Kidney (tissue), 14 donors: ENCODE data around the gene LONP1. TPM values are rescaled to one million over a fixed set of nuclear protein-coding genes. Genes with fewer than 3 reads are reported as not detected.

Source experiments
- DNase-seq, 5 donors: peaks; one replicate each; pipeline ENCODE4 v3.0.0-alpha.2; 2013 to 2020
- FAIRE-seq: peaks from 2 replicates; lab custom pipeline; 2012; peaks lifted over from hg19 to GRCh38; lab: Jason Lieb, UNC
- H3K27ac ChIP-seq, 2 donors: one replicate each; pipeline ENCODE4 v1.7.0; 2013; ENCODE audit warnings: low read depth in 2 of 2, low read length in 2 of 2, inconsistent platforms in 1 of 2
- H3K27me3 ChIP-seq: one replicate; pipeline ENCODE4 v1.7.1; 2013; ENCODE audit warnings: low read length, inconsistent platforms; ENCODE audit not compliant: control insufficient read depth, insufficient read depth
- H3K36me3 ChIP-seq, 3 donors: one replicate each; pipeline versions ENCODE4 v1.7.0 to v1.7.1; 2013; ENCODE audit warnings: low read length in 3 of 3, control low read depth in 1 of 3, inconsistent platforms in 1 of 3; ENCODE audit not compliant: insufficient read depth in 3 of 3, control insufficient read depth in 2 of 3
- H3K4me1 ChIP-seq, 3 donors: one replicate each; pipeline versions ENCODE4 v1.7.0 to v1.7.1; 2013; ENCODE audit warnings: low read length in 3 of 3, inconsistent platforms in 1 of 3, low read depth in 1 of 3; ENCODE audit not compliant: control insufficient read depth in 2 of 3, insufficient read depth in 2 of 3
- H3K4me3 ChIP-seq, 3 donors: one replicate each; pipeline versions ENCODE4 v1.7.0 to v1.8.1; 2013; ENCODE audit warnings: low read length in 3 of 3, control low read depth in 1 of 3, inconsistent platforms in 1 of 3
- H3K9ac ChIP-seq, 3 donors: one replicate each; pipeline versions ENCODE4 v1.7.0 to v1.7.1; 2013; ENCODE audit warnings: low read length in 3 of 3, control low read depth in 1 of 3, inconsistent platforms in 1 of 3
- H3K9me3 ChIP-seq, 3 donors: one replicate each; pipeline versions ENCODE4 v1.7.0 to v1.7.1; 2013; ENCODE audit warnings: low read length in 3 of 3, control low read depth in 1 of 3, inconsistent platforms in 1 of 3; ENCODE audit not compliant: control insufficient read depth in 2 of 3, insufficient read depth in 1 of 3
- intact Hi-C: fragments of 100-400 bp; cut with DNase I; formaldehyde crosslinking; loops from one replicate; pipeline ENCODE4 v1.11.1; 2022
- polyA plus RNA-seq: library from polyadenylated mRNA; stranded (reverse); fragments of 350-450 nt; fragmentation: Illumina TruSeq; extraction: RNeasy Lipid Tissue Mini Kit (QIAGEN cat#74804); gene quantifications from one replicate; pipeline ENCODE4 v1.2.3, GENCODE V29; 2014; ENCODE audit warnings: low read depth, low replicate concordance; ENCODE audit not compliant: insufficient read depth
- total RNA-seq: library from RNA; stranded (reverse); fragmentation: NEBNext Ultra II Directional; extraction: Animal tissue kit (Norgen Biotek cat#: 25700); gene quantifications from one replicate; pipeline ENCODE4 v1.2.1, GENCODE V29; 2021
- TF ChIP-seq, protein P1 (sequence below): IDR thresholded peaks from 3 replicates; pipeline ENCODE4 v1.5.1; 2012; ENCODE audit warnings: mild to moderate bottlenecking, moderate library complexity, borderline replicate concordance; ENCODE audit not compliant: insufficient read depth; ENCODE audit errors: extremely low read depth
- donor health status: control.
- donor health status: control.
- donor health status: control.
- donor health status: control.
- donor health status: control.
- donor health status: DM: yes; HTN: yes; CAD: no.
- donor health status: Normal renal cell carcinoma (clear cell type).

The LONP1 gene
- total and polyA plus RNA-seq, 2 donors from 2014 or later, result 67.1 to 71.5 TPM

DNA sequence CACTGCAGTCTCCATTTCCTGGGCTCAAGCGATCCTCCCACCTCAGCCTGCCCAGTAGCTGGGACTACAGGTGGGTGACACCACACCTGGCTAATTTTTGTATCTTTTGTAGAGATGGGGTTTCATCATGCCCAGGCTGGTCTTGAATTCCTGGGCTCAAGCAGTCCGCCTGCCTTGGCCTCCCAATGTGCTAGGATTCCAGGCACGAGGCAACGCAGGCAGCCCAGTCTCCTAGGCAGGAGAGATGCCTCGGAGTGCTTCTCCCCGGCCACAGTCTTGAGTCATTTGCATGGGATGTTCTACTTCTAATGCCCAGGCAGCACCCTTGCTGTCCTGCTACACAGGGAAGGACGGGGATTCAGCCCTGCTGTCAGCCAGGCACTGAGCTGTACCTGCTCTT, 48.3 kb downstream of the LONP1 start:
- TF ChIP-seq, protein P1, sequence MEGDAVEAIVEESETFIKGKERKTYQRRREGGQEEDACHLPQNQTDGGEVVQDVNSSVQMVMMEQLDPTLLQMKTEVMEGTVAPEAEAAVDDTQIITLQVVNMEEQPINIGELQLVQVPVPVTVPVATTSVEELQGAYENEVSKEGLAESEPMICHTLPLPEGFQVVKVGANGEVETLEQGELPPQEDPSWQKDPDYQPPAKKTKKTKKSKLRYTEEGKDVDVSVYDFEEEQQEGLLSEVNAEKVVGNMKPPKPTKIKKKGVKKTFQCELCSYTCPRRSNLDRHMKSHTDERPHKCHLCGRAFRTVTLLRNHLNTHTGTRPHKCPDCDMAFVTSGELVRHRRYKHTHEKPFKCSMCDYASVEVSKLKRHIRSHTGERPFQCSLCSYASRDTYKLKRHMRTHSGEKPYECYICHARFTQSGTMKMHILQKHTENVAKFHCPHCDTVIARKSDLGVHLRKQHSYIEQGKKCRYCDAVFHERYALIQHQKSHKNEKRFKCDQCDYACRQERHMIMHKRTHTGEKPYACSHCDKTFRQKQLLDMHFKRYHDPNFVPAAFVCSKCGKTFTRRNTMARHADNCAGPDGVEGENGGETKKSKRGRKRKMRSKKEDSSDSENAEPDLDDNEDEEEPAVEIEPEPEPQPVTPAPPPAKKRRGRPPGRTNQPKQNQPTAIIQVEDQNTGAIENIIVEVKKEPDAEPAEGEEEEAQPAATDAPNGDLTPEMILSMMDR, result no peak
- no peak for FAIRE-seq
- H3K27me3 ChIP-seq, result no peaks in the 10 kb centered on the region
- H3K36me3 ChIP-seq, result peaks cover 2 to 29% (median 17%) of the 10 kb centered on the region in 3 donors
- H3K4me3 ChIP-seq, result no peak overlapping the region
- no peaks in the 10 kb centered on the region for H3K4me1 ChIP-seq
- intact Hi-C loops, result no loop called here
- no peaks in the 10 kb centered on the region for H3K9me3 ChIP-seq
- no peak overlapping the region for H3K9ac ChIP-seq
- H3K27ac ChIP-seq, result no peak overlapping the region
- DNase-seq, result no peak

DNA sequence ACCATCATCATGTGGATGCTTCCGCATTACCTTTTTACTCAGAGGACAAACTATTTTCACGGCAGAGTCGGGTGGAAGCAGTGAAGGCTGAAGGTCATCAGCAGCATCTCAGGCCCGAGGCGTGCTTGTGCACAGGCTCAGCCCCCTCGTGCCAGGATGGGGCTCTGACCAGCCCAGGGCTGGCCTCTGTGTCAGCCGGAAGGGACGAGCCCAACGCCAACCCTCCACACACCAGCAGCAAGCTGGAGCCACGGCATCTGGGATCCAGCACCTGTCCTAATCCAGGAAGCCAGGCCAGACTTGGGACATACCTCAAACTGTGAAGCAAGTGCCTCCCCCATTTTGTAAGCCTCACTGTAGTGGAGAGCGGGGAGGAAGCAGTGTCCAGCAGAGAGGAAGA, 50.7 kb downstream of the LONP1 start:
- TF ChIP-seq, protein P1, result no peak
- intact Hi-C loops, result no loop called here
- peak in 1 of 5 donors; percentile 62 for DNase-seq
- no peak for FAIRE-seq
- no peak overlapping the region for H3K9ac ChIP-seq
- H3K4me1 ChIP-seq, result peaks cover 0 to 6% (median 6%) of the 10 kb centered on the region in 3 donors
- H3K36me3 ChIP-seq, result peaks cover 12 to 52% (median 38%) of the 10 kb centered on the region in 3 donors
- H3K4me3 ChIP-seq, result no peak overlapping the region
- H3K27me3 ChIP-seq, result no peaks in the 10 kb centered on the region
- H3K9me3 ChIP-seq, result no peaks in the 10 kb centered on the region
- H3K27ac ChIP-seq, result no peak overlapping the region

DNA sequence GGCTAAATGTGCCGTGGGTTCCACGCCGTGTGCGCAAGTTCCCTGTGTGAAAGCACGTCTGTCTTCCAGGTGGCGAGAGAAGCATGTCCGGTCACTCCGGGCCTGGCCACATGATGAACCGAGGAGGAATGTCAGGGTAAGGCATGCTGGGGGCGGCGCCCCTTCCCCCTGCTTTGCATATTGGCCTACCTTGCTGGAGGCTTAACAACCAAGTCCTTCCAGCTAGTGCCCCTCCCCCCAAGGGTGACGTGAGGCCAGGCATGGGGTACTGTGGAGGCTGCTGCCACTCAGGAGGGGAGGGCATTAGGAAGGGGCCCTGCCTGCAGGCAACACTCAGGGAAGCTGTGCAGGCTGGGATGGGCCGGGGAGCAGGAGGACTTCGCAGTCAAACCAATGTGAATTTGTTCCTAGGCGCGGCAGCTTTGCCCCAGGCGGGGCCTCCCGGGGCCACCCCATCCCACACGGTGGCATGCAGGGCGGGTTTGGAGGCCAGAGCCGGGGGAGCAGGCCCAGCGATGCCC, 52.1 kb downstream of the LONP1 start:
- peaks cover 14 to 64% (median 48%) of the 10 kb centered on the region in 3 donors for H3K36me3 ChIP-seq
- H3K9me3 ChIP-seq, result no peaks in the 10 kb centered on the region
- intact Hi-C loops, result no loop called here
- peaks cover 0 to 6% (median 6%) of the 10 kb centered on the region in 3 donors for H3K4me1 ChIP-seq
- FAIRE-seq, result no peak
- H3K27ac ChIP-seq, result no peak overlapping the region
- H3K4me3 ChIP-seq, result no peak overlapping the region
- H3K27me3 ChIP-seq, result no peaks in the 10 kb centered on the region
- TF ChIP-seq, protein P1, result no peak
- H3K9ac ChIP-seq, result no peak overlapping the region
- DNase-seq, result peak in 2 of 5 donors; percentile 65 to 67
